GM04504 (cell line): ENCODE measurements around the gene SDK1.
"Not testable (repeated sequence)": the region's sequence is repeated elsewhere in the genome, so short reads cannot be mapped to it uniquely, and the experiment has no call there.

Source experiments
- DNase-seq: peaks from one replicate; pipeline ENCODE4 v3.0.0-alpha.2; 2012; ENCODE audit warnings: low read depth

Gene SDK1

GRCh38 chr7:4226524-4226882 is 925.5 kb downstream of the SDK1 start:
- no peak for DNase-seq

- no peak for DNase-seq
These were observed 926.3 kb downstream of the SDK1 start for GRCh38 chr7:4227105-4228010.

GRCh38 chr7:4230352-4230751 is 929.3 kb downstream of the SDK1 start:
- no peak for DNase-seq

GRCh38 chr7:4233146-4233545 is 932.1 kb downstream of the SDK1 start:
- DNase-seq = no peak

- DNase-seq = no peak
These were observed 932.8 kb downstream of the SDK1 start for GRCh38 chr7:4233621-4234497.

- DNase-seq = no peak
These were observed 933.4 kb downstream of the SDK1 start for GRCh38 chr7:4234498-4234855.

GRCh38 chr7:4234886-4235285 is 933.8 kb downstream of the SDK1 start:
- DNase-seq = no peak

- DNase-seq = no peak
These were observed 934.5 kb downstream of the SDK1 start for GRCh38 chr7:4235596-4235995.

- no peak for DNase-seq
These were observed 935.3 kb downstream of the SDK1 start for GRCh38 chr7:4236389-4236788.

GRCh38 chr7:4236873-4237272 is 935.8 kb downstream of the SDK1 start:
- DNase-seq = not testable (repeated sequence)

GRCh38 chr7:4237296-4238235 is 936.5 kb downstream of the SDK1 start:
- no peak for DNase-seq

GRCh38 chr7:4238861-4239260 is 937.8 kb downstream of the SDK1 start:
- DNase-seq = no peak

- no peak for DNase-seq
These were observed 939.0 kb downstream of the SDK1 start for GRCh38 chr7:4240042-4240441.

- no peak for DNase-seq
These were observed 939.7 kb downstream of the SDK1 start for GRCh38 chr7:4240520-4241303.

GRCh38 chr7:4241304-4241612 is 940.2 kb downstream of the SDK1 start:
- DNase-seq = no peak

GRCh38 chr7:4241791-4242190 is 940.7 kb downstream of the SDK1 start:
- DNase-seq = no peak

GRCh38 chr7:4242706-4243105 is 941.7 kb downstream of the SDK1 start:
- no peak for DNase-seq

GRCh38 chr7:4244041-4244440 is 943.0 kb downstream of the SDK1 start:
- DNase-seq = no peak

- no peak for DNase-seq
These were observed 943.6 kb downstream of the SDK1 start for GRCh38 chr7:4244635-4245034.

GRCh38 chr7:4245135-4245865 is 944.2 kb downstream of the SDK1 start:
- DNase-seq = no peak
